Measurements from ENCODE around the gene SYNM. TPM values are rescaled to one million over a fixed set of nuclear protein-coding genes. Genes with fewer than 3 reads are reported as not detected.

Gene SYNM
- total RNA-seq, 3 donors from 2014 or later, result 0.42 to 0.60 (median 0.53) TPM

GRCh38 chr15:99096894-99097426, 7.9 kb upstream of the SYNM start:
- no peak for DNase-seq
- no peak overlapping the region for H3K4me3 Mint-ChIP-seq
- ATAC-seq, result no peak
- H3K36me3 Mint-ChIP-seq (ENCODE audit: insufficient read depth), result no peaks in the 10 kb centered on the region
- peaks cover 41% of the 10 kb centered on the region for H3K27me3 Mint-ChIP-seq (ENCODE audit: low read depth)
- H3K9me3 Mint-ChIP-seq, result no peaks in the 10 kb centered on the region
- no peaks in the 10 kb centered on the region for H3K4me1 Mint-ChIP-seq (ENCODE audit: low read depth)

- no peak for ATAC-seq
- DNase-seq, result no peak
- Mint-ChIP-seq H3K27me3 (ENCODE audit: low read depth) (peaks cover 47% of the 10 kb centered on the region), H3K4me3 (no peak overlapping the region), H3K9me3 (no peaks in the 10 kb centered on the region), H3K36me3 (ENCODE audit: insufficient read depth) (no peaks in the 10 kb centered on the region), H3K4me1 (ENCODE audit: low read depth) (no peaks in the 10 kb centered on the region)
These were observed 7.2 kb upstream of the SYNM start for GRCh38 chr15:99097441-99098410.

- Mint-ChIP-seq H3K27me3 (ENCODE audit: low read depth) (peaks cover 53% of the 10 kb centered on the region), H3K9me3 (no peaks in the 10 kb centered on the region), H3K4me3 (no peak overlapping the region), H3K4me1 (ENCODE audit: low read depth) (no peaks in the 10 kb centered on the region), H3K36me3 (ENCODE audit: insufficient read depth) (no peaks in the 10 kb centered on the region)
- ATAC-seq (no peak), DNase-seq (no peak)
These were observed 6.5 kb upstream of the SYNM start for GRCh38 chr15:99098426-99098825.

- Mint-ChIP-seq H3K36me3 (ENCODE audit: insufficient read depth) (no peaks in the 10 kb centered on the region), H3K27me3 (ENCODE audit: low read depth) (peaks cover 56% of the 10 kb centered on the region), H3K4me3 (no peak overlapping the region), H3K4me1 (ENCODE audit: low read depth) (peaks cover 1% of the 10 kb centered on the region), H3K9me3 (no peaks in the 10 kb centered on the region)
- ATAC-seq, result no peak
- no peak for DNase-seq
These were observed 5.9 kb upstream of the SYNM start for GRCh38 chr15:99098991-99099390.

GRCh38 chr15:99099661-99100060, 5.2 kb upstream of the SYNM start:
- Mint-ChIP-seq H3K27me3 (ENCODE audit: low read depth) (peaks cover 56% of the 10 kb centered on the region), H3K4me1 (ENCODE audit: low read depth) (peaks cover 1% of the 10 kb centered on the region), H3K36me3 (ENCODE audit: insufficient read depth) (no peaks in the 10 kb centered on the region), H3K4me3 (no peak overlapping the region), H3K9me3 (no peaks in the 10 kb centered on the region)
- DNase-seq, result no peak
- no peak for ATAC-seq

GRCh38 chr15:99100245-99101173, 4.4 kb upstream of the SYNM start:
- Mint-ChIP-seq H3K4me1 (ENCODE audit: low read depth) (peaks cover 1% of the 10 kb centered on the region), H3K36me3 (ENCODE audit: insufficient read depth) (no peaks in the 10 kb centered on the region), H3K27me3 (ENCODE audit: low read depth) (peaks cover 56% of the 10 kb centered on the region), H3K9me3 (no peaks in the 10 kb centered on the region), H3K4me3 (no peak overlapping the region)
- DNase-seq, result peak; percentile 16
- peak in 1 of 2 donors; percentile 46 for ATAC-seq

GRCh38 chr15:99101501-99101900, 3.4 kb upstream of the SYNM start:
- Mint-ChIP-seq H3K4me1 (ENCODE audit: low read depth) (peaks cover 3% of the 10 kb centered on the region), H3K27me3 (ENCODE audit: low read depth) (peaks cover 54% of the 10 kb centered on the region), H3K36me3 (ENCODE audit: insufficient read depth) (no peaks in the 10 kb centered on the region), H3K9me3 (no peaks in the 10 kb centered on the region), H3K4me3 (no peak overlapping the region)
- ATAC-seq (no peak), DNase-seq (no peak)

- Mint-ChIP-seq H3K9me3 (no peaks in the 10 kb centered on the region), H3K36me3 (ENCODE audit: insufficient read depth) (no peaks in the 10 kb centered on the region), H3K4me3 (no peak overlapping the region), H3K27me3 (ENCODE audit: low read depth) (peaks cover 56% of the 10 kb centered on the region), H3K4me1 (ENCODE audit: low read depth) (peaks cover 9% of the 10 kb centered on the region)
- ATAC-seq (no peak), DNase-seq (no peak)
These were observed 2.3 kb upstream of the SYNM start for GRCh38 chr15:99102332-99103235.

- no peak overlapping the region for H3K4me3 Mint-ChIP-seq
- no peaks in the 10 kb centered on the region for H3K9me3 Mint-ChIP-seq
- DNase-seq (no peak), ATAC-seq (no peak)
- no peaks in the 10 kb centered on the region for H3K36me3 Mint-ChIP-seq (ENCODE audit: insufficient read depth)
- peaks cover 9% of the 10 kb centered on the region for H3K4me1 Mint-ChIP-seq (ENCODE audit: low read depth)
- peaks cover 60% of the 10 kb centered on the region for H3K27me3 Mint-ChIP-seq (ENCODE audit: low read depth)
These were observed 1.6 kb upstream of the SYNM start for GRCh38 chr15:99103279-99103678.

GRCh38 chr15:99105514-99106341, 848 bp downstream of the SYNM start:
- peak overlapping the region; percentile 53 for H3K4me3 Mint-ChIP-seq
- no peaks in the 10 kb centered on the region for H3K9me3 Mint-ChIP-seq
- peak; percentile 55 to 63 for ATAC-seq
- no peak for DNase-seq
- peaks cover 44% of the 10 kb centered on the region for H3K27me3 Mint-ChIP-seq (ENCODE audit: low read depth)
- peaks cover 9% of the 10 kb centered on the region for H3K4me1 Mint-ChIP-seq (ENCODE audit: low read depth)
- no peaks in the 10 kb centered on the region for H3K36me3 Mint-ChIP-seq (ENCODE audit: insufficient read depth)

GRCh38 chr15:99106417-99107220, 1.7 kb downstream of the SYNM start:
- Mint-ChIP-seq H3K36me3 (ENCODE audit: insufficient read depth) (no peaks in the 10 kb centered on the region), H3K4me3 (peak overlapping the region; percentile 53), H3K4me1 (ENCODE audit: low read depth) (peaks cover 12% of the 10 kb centered on the region), H3K27me3 (ENCODE audit: low read depth) (peaks cover 41% of the 10 kb centered on the region), H3K9me3 (no peaks in the 10 kb centered on the region)
- no peak for DNase-seq
- ATAC-seq, result no peak

- H3K27me3 Mint-ChIP-seq (ENCODE audit: low read depth), result peaks cover 23% of the 10 kb centered on the region
- H3K4me3 Mint-ChIP-seq, result no peak overlapping the region
- DNase-seq (no peak), ATAC-seq (no peak)
- peaks cover 11% of the 10 kb centered on the region for H3K4me1 Mint-ChIP-seq (ENCODE audit: low read depth)
- no peaks in the 10 kb centered on the region for H3K36me3 Mint-ChIP-seq (ENCODE audit: insufficient read depth)
- H3K9me3 Mint-ChIP-seq, result no peaks in the 10 kb centered on the region
These were observed 4.1 kb downstream of the SYNM start for GRCh38 chr15:99108993-99109392.

All from activated T-cell treated with anti-CD3 and anti-CD28 coated beads, Interleukin-2, amount 50 U/mL, for 4 hours (primary cell).